WTC11 (cell line): ENCODE results near the gene GPR62. TPM values are rescaled to one million over a fixed set of nuclear protein-coding genes. Genes with fewer than 3 reads are reported as not detected.

ENCODE experiments used
- ATAC-seq: fragments of 200-7000 bp; cut with Tn5 transposase; 2 replicates; pipeline ENCODE4 v1.10.0; 2021; ENCODE audit warnings: mild to moderate bottlenecking, moderate library complexity
- CTCF ChIA-PET: fragments of 300-600 bp; sonication (Branson Sonifier 250); formaldehyde crosslinking; loops from one replicate; lab custom pipeline; 2021; ENCODE audit warnings: antibody characterized with exemption; lab: Charles Lee
- POLR2A ChIA-PET: fragments of 350-600 bp; sonication (Branson Sonifier 250); formaldehyde crosslinking; loops from one replicate; lab custom pipeline; 2021; ENCODE audit warnings: antibody characterized with exemption; lab: Charles Lee
- DNase-seq: peaks from one replicate; pipeline ENCODE4 v3.0.0; 2021; ENCODE audit warnings: low spot score
- H3K27ac Mint-ChIP-seq: 2 replicates; pipeline ENCODE4 v1.8.0; 2021; ENCODE audit warnings: mixed read lengths
- H3K27me3 Mint-ChIP-seq: 2 replicates; pipeline ENCODE4 v1.8.0; 2021; ENCODE audit warnings: low read depth, mild to moderate bottlenecking, moderate library complexity, mixed read lengths
- H3K36me3 Mint-ChIP-seq: 2 replicates; pipeline ENCODE4 v1.8.0; 2021; ENCODE audit warnings: mixed read lengths
- H3K4me1 Mint-ChIP-seq: 2 replicates; pipeline ENCODE4 v1.8.0; 2022; ENCODE audit warnings: mixed read lengths
- H3K4me3 Mint-ChIP-seq: 2 replicates; pipeline ENCODE4 v1.8.0; 2021; ENCODE audit warnings: mild to moderate bottlenecking, moderate library complexity, mixed read lengths
- H3K9me3 Mint-ChIP-seq: 2 replicates; pipeline ENCODE4 v1.8.0; 2021; ENCODE audit warnings: mixed read lengths
- CREB1 ChIP-seq: sonication (generic); formaldehyde crosslinking; IDR thresholded peaks from 2 replicates; pipeline ENCODE4 v1.8.0; 2023; ENCODE audit warnings: mild to moderate bottlenecking, missing genetic modification reagents
- CREM ChIP-seq: sonication (generic); formaldehyde crosslinking; IDR thresholded peaks from 2 replicates; pipeline ENCODE4 v1.8.1; 2022; ENCODE audit warnings: mild to moderate bottlenecking, missing genetic modification reagents, moderate library complexity
- ELF4 ChIP-seq: sonication (generic); formaldehyde crosslinking; IDR thresholded peaks from 2 replicates; pipeline ENCODE4 v1.8.1; 2022; ENCODE audit warnings: low read depth, mild to moderate bottlenecking, moderate library complexity, missing genetic modification reagents
- MYBL2 ChIP-seq: sonication (generic); formaldehyde crosslinking; IDR thresholded peaks from 2 replicates; pipeline ENCODE4 v1.8.1; 2023; ENCODE audit warnings: mild to moderate bottlenecking, moderate library complexity, missing genetic modification reagents
- NFATC4 ChIP-seq: fragments of 250-450 bp; sonication (Bioruptor Pico); IDR thresholded peaks from 2 replicates; pipeline ENCODE4 v1.9.0; 2021; ENCODE audit warnings: mild to moderate bottlenecking
- NR3C1 ChIP-seq: sonication (generic); formaldehyde crosslinking; conservative IDR thresholded peaks from 2 replicates; pipeline ENCODE4 v1.8.1; 2023; ENCODE audit warnings: low read depth, mild to moderate bottlenecking, missing genetic modification reagents
- PRRX2 ChIP-seq: fragments of 250-450 bp; sonication (Bioruptor Pico); IDR thresholded peaks from 2 replicates; pipeline ENCODE4 v1.8.0; 2021; ENCODE audit warnings: mild to moderate bottlenecking
- SMAD4 ChIP-seq: sonication (generic); formaldehyde crosslinking; IDR thresholded peaks from 2 replicates; pipeline ENCODE4 v1.8.0; 2022; ENCODE audit warnings: mild to moderate bottlenecking, missing genetic modification reagents
- TP53 ChIP-seq: sonication (generic); formaldehyde crosslinking; IDR thresholded peaks from 2 replicates; pipeline ENCODE4 v1.8.1; 2023; ENCODE audit warnings: mild to moderate bottlenecking, missing genetic modification reagents
- ZNF232 ChIP-seq: sonication (generic); formaldehyde crosslinking; IDR thresholded peaks from 2 replicates; pipeline ENCODE4 v1.8.0; 2022; ENCODE audit warnings: mild to moderate bottlenecking, missing genetic modification reagents
- ZNF396 ChIP-seq: fragments of 250-450 bp; sonication (Bioruptor Pico); IDR thresholded peaks from 2 replicates; pipeline ENCODE4 v1.8.0; 2021; ENCODE audit warnings: mild to moderate bottlenecking, moderate library complexity, borderline replicate concordance
- ZNF423 ChIP-seq: fragments of 250-450 bp; sonication (Bioruptor Pico); IDR thresholded peaks from 2 replicates; pipeline ENCODE4 v2.1.2; 2022; ENCODE audit warnings: mild to moderate bottlenecking, moderate library complexity
- total RNA-seq: library from RNA; stranded (reverse); gene quantifications from 3 replicates; pipeline ENCODE4 v1.2.3, GENCODE V29; 2021
- TF ChIP-seq, protein P1 (sequence below): fragments of 250-450 bp; sonication (Bioruptor Pico); conservative IDR thresholded peaks from 2 replicates; pipeline ENCODE4 v1.9.0; 2021; ENCODE audit warnings: mild to moderate bottlenecking
- TF ChIP-seq, protein P2 (sequence below): sonication (generic); formaldehyde crosslinking; IDR thresholded peaks from 2 replicates; pipeline ENCODE4 v1.8.1; 2023; ENCODE audit warnings: mild to moderate bottlenecking, missing genetic modification reagents
- TF ChIP-seq, protein P3 (sequence below): fragments of 250-450 bp; sonication (Bioruptor Pico); IDR thresholded peaks from 2 replicates; pipeline ENCODE4 v1.9.0; 2021; ENCODE audit warnings: mild to moderate bottlenecking, borderline replicate concordance
- TF ChIP-seq, protein P4 (sequence below): sonication (generic); formaldehyde crosslinking; IDR thresholded peaks from 2 replicates; pipeline ENCODE4 v1.8.1; 2023; ENCODE audit warnings: mild to moderate bottlenecking, missing genetic modification reagents, borderline replicate concordance
- TF ChIP-seq, protein P5 (sequence below): sonication (generic); formaldehyde crosslinking; IDR thresholded peaks from 2 replicates; pipeline ENCODE4 v1.8.1; 2022; ENCODE audit warnings: low read depth, missing genetic modification reagents, borderline replicate concordance
- TF ChIP-seq, protein P6 (sequence below): sonication (generic); formaldehyde crosslinking; IDR thresholded peaks from 2 replicates; pipeline ENCODE4 v1.8.1; 2023; ENCODE audit warnings: mild to moderate bottlenecking, missing genetic modification reagents, moderate library complexity
- TF ChIP-seq, protein P7 (sequence below): sonication (generic); formaldehyde crosslinking; IDR thresholded peaks from 2 replicates; pipeline ENCODE4 v1.8.1; 2022; ENCODE audit warnings: missing genetic modification reagents, borderline replicate concordance

GPR62 gene
- total RNA-seq, 1 experiment from 2014 or later: 0.24 TPM

DNA sequence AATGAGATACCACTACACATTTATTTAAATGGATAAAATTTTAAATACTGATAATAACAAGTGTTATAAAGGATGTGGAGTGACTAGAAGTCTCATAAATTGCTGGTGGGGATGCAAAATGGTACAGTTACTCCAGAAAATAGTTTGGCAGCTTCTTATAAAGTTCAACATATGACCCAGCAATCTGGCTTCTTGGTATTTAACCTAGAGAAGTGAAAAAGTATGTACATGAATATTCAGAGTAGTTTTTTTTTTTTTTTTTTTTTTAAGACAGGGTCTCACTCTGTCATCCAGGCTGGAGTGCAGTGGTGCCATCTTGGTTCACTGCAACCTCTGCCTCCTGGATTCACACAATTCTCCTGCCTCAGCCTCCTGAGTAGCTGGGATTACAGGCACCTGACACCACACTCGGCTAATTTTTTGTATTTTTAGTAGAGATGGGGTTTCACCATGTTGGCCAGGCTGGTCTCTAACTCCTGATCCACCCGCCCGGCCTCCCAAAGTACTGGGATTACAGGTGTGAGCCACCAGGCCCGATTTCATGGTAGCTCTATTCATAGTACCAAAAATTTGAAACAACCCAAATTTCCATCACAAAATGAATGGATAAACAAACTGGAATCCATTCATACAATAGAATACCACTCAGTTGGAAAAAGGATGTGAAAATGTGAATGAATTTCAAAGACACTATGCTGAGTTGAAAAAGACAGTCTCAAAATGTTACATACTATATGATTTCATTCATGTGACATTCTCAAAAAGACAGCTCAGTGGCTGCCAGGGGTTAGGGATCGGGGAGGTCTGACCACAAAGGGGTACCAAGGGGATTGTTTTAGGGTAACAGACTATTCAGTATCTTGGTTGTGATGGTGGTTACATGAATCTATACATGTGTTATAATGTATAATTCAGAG, 27.9 kb upstream of the GPR62 start (continued):
- TF ChIP-seq, protein P1, sequence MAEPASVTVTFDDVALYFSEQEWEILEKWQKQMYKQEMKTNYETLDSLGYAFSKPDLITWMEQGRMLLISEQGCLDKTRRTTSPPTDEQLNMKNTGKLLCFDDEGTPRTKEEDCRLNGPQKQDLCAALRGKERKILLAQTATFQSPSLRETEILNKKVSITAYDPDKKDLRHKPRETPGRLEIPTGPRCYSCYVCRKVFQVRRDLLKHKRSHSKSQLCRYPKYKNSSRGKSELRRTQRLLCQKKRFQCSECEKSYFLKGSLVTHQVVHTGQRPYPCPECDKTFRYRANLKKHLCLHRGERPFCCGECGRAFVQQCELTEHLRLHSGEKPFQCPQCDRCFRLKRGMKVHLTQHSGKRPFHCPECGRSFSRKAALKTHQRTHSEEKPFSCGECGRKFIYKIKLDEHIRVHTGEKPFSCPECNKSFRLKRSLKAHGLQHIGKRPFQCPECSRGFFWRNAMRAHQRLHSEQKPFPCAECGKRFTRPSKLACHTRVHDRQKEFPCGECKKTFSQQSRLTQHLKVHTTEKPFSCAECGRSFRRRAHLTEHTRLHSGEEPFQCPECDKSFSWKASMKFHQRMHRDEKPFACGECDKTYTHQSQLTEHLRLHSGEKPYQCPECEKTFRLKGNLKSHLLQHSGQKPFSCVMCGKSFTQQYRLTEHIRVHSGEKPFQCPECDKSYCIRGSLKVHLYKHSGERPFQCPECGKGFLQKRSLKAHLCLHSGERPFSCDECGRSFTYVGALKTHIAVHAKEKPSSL (CRISPR knock-in tag): no peak
- TF ChIP-seq ZNF423 (no peak), NR3C1 (CRISPR knock-in tag) (no peak), NFATC4 (CRISPR knock-in tag) (no peak), TP53 (CRISPR knock-in tag) (no peak), ELF4 (CRISPR knock-in tag) (no peak), ZNF396 (no peak)
- TF ChIP-seq, protein P2, sequence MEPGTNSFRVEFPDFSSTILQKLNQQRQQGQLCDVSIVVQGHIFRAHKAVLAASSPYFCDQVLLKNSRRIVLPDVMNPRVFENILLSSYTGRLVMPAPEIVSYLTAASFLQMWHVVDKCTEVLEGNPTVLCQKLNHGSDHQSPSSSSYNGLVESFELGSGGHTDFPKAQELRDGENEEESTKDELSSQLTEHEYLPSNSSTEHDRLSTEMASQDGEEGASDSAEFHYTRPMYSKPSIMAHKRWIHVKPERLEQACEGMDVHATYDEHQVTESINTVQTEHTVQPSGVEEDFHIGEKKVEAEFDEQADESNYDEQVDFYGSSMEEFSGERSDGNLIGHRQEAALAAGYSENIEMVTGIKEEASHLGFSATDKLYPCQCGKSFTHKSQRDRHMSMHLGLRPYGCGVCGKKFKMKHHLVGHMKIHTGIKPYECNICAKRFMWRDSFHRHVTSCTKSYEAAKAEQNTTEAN (CRISPR knock-in tag): no peak
- TF ChIP-seq, protein P3, sequence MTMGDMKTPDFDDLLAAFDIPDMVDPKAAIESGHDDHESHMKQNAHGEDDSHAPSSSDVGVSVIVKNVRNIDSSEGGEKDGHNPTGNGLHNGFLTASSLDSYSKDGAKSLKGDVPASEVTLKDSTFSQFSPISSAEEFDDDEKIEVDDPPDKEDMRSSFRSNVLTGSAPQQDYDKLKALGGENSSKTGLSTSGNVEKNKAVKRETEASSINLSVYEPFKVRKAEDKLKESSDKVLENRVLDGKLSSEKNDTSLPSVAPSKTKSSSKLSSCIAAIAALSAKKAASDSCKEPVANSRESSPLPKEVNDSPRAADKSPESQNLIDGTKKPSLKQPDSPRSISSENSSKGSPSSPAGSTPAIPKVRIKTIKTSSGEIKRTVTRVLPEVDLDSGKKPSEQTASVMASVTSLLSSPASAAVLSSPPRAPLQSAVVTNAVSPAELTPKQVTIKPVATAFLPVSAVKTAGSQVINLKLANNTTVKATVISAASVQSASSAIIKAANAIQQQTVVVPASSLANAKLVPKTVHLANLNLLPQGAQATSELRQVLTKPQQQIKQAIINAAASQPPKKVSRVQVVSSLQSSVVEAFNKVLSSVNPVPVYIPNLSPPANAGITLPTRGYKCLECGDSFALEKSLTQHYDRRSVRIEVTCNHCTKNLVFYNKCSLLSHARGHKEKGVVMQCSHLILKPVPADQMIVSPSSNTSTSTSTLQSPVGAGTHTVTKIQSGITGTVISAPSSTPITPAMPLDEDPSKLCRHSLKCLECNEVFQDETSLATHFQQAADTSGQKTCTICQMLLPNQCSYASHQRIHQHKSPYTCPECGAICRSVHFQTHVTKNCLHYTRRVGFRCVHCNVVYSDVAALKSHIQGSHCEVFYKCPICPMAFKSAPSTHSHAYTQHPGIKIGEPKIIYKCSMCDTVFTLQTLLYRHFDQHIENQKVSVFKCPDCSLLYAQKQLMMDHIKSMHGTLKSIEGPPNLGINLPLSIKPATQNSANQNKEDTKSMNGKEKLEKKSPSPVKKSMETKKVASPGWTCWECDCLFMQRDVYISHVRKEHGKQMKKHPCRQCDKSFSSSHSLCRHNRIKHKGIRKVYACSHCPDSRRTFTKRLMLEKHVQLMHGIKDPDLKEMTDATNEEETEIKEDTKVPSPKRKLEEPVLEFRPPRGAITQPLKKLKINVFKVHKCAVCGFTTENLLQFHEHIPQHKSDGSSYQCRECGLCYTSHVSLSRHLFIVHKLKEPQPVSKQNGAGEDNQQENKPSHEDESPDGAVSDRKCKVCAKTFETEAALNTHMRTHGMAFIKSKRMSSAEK (CRISPR knock-in tag): no peak

DNA sequence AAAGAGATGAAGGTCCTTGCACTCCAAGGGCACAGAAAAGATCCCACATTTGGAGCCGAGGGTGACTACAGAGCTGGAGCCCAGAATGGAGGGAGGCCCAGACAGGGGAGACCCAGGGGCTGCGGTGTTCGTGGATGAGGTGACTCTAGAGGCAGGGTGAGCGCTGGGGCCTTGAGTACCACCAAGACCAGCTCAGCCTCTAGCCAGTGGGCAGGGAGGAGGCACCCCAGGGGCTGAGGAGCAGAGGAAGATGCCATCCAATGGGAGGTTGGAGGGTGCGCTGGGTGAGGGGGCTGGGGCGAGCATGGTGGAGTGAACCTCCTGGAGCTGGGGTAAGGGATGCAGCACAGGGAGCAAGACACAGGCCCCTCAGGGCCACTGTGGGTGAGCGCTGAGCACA, 26.7 kb upstream of the GPR62 start:
- DNase-seq (no peak), ATAC-seq (no peak)
- Mint-ChIP-seq H3K4me1 (no peaks in the 10 kb centered on the region), H3K4me3 (no peak overlapping the region), H3K27ac (no peak overlapping the region), H3K36me3 (peaks cover 5% of the 10 kb centered on the region), H3K9me3 (no peaks in the 10 kb centered on the region), H3K27me3 (no peaks in the 10 kb centered on the region)
- POLR2A ChIA-PET: no interaction called here
- CTCF ChIA-PET: interaction anchor here (0.7 to 1.5 kb wide), 2 partner anchors 109 to 118 kb away, joined by 4 to 5 read pairs; no protein-coding TSS in a partner anchor
- no peak for TF ChIP-seq CREM (CRISPR knock-in tag)
- TF ChIP-seq SMAD4: no peak
- TF ChIP-seq MYBL2: no peak
- TF ChIP-seq, protein P4, sequence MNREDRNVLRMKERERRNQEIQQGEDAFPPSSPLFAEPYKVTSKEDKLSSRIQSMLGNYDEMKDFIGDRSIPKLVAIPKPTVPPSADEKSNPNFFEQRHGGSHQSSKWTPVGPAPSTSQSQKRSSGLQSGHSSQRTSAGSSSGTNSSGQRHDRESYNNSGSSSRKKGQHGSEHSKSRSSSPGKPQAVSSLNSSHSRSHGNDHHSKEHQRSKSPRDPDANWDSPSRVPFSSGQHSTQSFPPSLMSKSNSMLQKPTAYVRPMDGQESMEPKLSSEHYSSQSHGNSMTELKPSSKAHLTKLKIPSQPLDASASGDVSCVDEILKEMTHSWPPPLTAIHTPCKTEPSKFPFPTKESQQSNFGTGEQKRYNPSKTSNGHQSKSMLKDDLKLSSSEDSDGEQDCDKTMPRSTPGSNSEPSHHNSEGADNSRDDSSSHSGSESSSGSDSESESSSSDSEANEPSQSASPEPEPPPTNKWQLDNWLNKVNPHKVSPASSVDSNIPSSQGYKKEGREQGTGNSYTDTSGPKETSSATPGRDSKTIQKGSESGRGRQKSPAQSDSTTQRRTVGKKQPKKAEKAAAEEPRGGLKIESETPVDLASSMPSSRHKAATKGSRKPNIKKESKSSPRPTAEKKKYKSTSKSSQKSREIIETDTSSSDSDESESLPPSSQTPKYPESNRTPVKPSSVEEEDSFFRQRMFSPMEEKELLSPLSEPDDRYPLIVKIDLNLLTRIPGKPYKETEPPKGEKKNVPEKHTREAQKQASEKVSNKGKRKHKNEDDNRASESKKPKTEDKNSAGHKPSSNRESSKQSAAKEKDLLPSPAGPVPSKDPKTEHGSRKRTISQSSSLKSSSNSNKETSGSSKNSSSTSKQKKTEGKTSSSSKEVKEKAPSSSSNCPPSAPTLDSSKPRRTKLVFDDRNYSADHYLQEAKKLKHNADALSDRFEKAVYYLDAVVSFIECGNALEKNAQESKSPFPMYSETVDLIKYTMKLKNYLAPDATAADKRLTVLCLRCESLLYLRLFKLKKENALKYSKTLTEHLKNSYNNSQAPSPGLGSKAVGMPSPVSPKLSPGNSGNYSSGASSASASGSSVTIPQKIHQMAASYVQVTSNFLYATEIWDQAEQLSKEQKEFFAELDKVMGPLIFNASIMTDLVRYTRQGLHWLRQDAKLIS: no peak
- TF ChIP-seq, protein P5, sequence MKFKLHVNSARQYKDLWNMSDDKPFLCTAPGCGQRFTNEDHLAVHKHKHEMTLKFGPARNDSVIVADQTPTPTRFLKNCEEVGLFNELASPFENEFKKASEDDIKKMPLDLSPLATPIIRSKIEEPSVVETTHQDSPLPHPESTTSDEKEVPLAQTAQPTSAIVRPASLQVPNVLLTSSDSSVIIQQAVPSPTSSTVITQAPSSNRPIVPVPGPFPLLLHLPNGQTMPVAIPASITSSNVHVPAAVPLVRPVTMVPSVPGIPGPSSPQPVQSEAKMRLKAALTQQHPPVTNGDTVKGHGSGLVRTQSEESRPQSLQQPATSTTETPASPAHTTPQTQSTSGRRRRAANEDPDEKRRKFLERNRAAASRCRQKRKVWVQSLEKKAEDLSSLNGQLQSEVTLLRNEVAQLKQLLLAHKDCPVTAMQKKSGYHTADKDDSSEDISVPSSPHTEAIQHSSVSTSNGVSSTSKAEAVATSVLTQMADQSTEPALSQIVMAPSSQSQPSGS (CRISPR knock-in tag): no peak
- TF ChIP-seq PRRX2: no peak
- TF ChIP-seq ZNF232 (CRISPR knock-in tag): no peak
- no peak for TF ChIP-seq CREB1 (CRISPR knock-in tag)
- TF ChIP-seq, protein P6, sequence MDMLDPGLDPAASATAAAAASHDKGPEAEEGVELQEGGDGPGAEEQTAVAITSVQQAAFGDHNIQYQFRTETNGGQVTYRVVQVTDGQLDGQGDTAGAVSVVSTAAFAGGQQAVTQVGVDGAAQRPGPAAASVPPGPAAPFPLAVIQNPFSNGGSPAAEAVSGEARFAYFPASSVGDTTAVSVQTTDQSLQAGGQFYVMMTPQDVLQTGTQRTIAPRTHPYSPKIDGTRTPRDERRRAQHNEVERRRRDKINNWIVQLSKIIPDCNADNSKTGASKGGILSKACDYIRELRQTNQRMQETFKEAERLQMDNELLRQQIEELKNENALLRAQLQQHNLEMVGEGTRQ (CRISPR knock-in tag): no peak
- TF ChIP-seq, protein P7, sequence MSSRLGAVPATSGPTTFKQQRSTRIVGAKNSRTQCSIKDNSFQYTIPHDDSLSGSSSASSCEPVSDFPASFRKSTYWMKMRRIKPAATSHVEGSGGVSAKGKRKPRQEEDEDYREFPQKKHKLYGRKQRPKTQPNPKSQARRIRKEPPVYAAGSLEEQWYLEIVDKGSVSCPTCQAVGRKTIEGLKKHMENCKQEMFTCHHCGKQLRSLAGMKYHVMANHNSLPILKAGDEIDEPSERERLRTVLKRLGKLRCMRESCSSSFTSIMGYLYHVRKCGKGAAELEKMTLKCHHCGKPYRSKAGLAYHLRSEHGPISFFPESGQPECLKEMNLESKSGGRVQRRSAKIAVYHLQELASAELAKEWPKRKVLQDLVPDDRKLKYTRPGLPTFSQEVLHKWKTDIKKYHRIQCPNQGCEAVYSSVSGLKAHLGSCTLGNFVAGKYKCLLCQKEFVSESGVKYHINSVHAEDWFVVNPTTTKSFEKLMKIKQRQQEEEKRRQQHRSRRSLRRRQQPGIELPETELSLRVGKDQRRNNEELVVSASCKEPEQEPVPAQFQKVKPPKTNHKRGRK (CRISPR knock-in tag): no peak
